Adipocyte (in vitro differentiated cells): ENCODE results near the gene GJC2.

ENCODE experiments used
- DNase-seq: peaks from one replicate; pipeline ENCODE4 v3.0.0-alpha.2; 2015; ENCODE audit warnings: low read depth
- H3K27me3 ChIP-seq: replicated peaks from 2 replicates; pipeline ENCODE4 v1.7.0; 2013; ENCODE audit warnings: mild to moderate bottlenecking, low read length, moderate library complexity; ENCODE audit not compliant: control insufficient read depth, insufficient read depth
- H3K36me3 ChIP-seq: 2 replicates; pipeline ENCODE4 v1.7.0; 2013; ENCODE audit warnings: low read length, mild to moderate bottlenecking, moderate library complexity; ENCODE audit not compliant: control insufficient read depth, insufficient read depth, severe bottlenecking
- H3K4me1 ChIP-seq: 2 replicates; pipeline ENCODE4 v1.7.0; 2013; ENCODE audit warnings: mild to moderate bottlenecking, low read length, moderate library complexity; ENCODE audit not compliant: control insufficient read depth, insufficient read depth
- H3K4me3 ChIP-seq: 2 replicates; pipeline ENCODE4 v1.7.0; 2013; ENCODE audit warnings: mild to moderate bottlenecking, low read length, moderate library complexity
- H3K9ac ChIP-seq: 2 replicates; pipeline ENCODE4 v1.7.0; 2013; ENCODE audit warnings: mild to moderate bottlenecking, low read length, moderate library complexity
- H3K9me3 ChIP-seq: 2 replicates; pipeline ENCODE4 v1.7.0; 2013; ENCODE audit warnings: mild to moderate bottlenecking, low read length, moderate library complexity; ENCODE audit not compliant: control insufficient read depth

The GJC2 gene

DNA sequence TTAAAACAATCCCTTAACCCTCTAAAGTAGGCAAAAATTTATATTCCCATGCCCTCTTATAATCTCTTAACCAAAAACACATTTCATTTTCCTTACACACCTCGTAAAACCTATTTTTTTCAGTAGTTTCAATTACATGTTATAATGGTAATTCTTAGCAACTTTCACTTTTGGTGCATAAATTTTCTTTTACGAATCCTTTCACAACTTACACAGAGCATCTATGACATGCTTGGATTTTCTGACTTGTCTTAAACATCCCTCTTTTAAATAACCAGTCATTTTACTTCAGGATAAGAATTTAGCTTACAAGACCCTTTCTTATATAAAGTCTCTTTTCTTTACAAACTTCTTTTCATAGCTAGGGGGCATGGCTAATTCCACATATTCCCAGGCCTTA, 31.7 kb upstream of the GJC2 start:
- Histone ChIP-seq H3K27me3 (no peaks in the 10 kb centered on the region), H3K9me3 (peaks cover 3% of the 10 kb centered on the region), H3K4me1 (peaks cover 27% of the 10 kb centered on the region), H3K4me3 (no peak overlapping the region), H3K9ac (no peak overlapping the region), H3K36me3 (no peaks in the 10 kb centered on the region)
- no peak for DNase-seq

DNA sequence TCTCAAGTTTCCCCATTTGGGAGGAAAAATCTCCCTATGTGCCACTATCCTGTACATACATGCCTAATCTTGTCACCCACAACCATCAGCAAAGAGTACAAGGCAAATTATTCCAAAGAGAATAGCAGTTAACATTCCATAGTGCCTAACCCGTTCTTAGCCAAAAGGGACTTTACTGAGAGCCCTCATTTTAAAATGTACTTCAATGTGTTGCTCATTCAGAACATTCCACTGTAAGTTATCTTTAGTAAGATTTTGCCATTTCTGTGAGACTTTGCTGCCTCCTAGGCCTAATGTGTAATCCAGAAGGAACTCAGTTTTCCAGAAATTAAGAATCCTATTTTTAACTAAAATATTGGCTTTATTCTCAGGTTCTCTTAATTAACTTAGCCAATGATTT, 29.4 kb upstream of the GJC2 start:
- peak overlapping the region; percentile 77 for H3K9ac ChIP-seq
- H3K36me3 ChIP-seq: no peaks in the 10 kb centered on the region
- H3K9me3 ChIP-seq: peaks cover 3% of the 10 kb centered on the region
- DNase-seq: peak; percentile 45
- H3K4me1 ChIP-seq: peaks cover 30% of the 10 kb centered on the region
- no peaks in the 10 kb centered on the region for H3K27me3 ChIP-seq
- H3K4me3 ChIP-seq: peak overlapping the region; percentile 31

DNA sequence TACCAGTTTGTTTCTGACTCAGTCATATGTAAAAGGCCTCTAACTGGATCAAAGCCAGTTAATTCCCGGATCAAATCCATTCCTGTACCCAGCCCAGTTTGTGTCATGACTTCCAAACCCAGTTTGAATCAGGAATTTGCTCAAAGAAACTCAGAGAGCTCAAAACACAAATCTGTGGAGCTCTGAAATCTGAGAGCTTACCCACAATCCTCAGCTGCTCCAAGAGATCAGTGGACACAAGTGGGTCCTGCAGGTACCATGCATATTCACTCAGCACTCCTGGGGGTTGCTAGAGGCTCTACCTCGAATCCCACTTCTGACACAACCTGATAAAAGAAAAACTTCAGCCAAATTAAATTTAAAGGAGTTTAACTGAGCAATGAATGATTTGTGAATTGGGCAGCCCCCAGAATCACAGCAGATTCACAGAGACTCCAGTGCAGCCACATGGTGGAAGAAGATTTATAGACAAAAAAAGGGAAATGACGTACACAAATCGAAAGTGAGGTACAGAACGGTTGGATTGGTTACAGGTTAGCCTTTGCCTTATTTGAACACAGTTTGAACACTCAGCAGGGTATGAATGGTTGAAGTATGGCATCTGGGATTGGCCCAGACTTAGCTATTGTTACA, 28.8 kb upstream of the GJC2 start:
- H3K36me3 ChIP-seq: no peaks in the 10 kb centered on the region
- no peaks in the 10 kb centered on the region for H3K27me3 ChIP-seq
- H3K4me1 ChIP-seq: peaks cover 36% of the 10 kb centered on the region
- H3K9me3 ChIP-seq: peaks cover 3% of the 10 kb centered on the region
- peak; percentile 34 for DNase-seq
- peak overlapping the region; percentile 77 for H3K9ac ChIP-seq
- no peak overlapping the region for H3K4me3 ChIP-seq

DNA sequence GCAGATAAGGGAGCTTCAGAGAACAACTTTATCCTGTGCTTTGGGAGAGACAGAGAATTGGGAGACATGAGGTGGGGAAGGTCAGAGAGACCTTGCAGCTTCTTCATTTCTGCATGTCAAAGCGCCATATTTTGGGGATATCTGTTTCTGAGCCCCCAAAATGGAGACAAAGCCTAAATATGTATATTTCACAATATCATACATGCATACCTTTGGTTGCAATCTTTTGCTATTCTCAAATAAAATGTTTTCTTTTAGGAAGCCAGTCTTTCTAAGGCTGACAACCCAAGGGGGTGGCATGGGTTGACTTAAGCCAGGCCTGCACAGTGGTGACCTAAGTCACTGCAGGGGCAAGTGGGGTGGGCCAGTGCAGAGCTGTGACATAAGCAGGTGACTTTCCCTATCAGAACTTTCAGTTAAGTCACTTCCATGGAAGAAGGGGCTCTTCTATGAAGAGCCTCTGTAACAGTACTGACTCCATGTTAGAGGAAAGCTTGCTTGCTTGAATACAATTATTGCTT, 26.7 kb upstream of the GJC2 start:
- H3K9me3 ChIP-seq: peaks cover 2% of the 10 kb centered on the region
- H3K4me1 ChIP-seq: peaks cover 49% of the 10 kb centered on the region
- no peak for DNase-seq
- no peaks in the 10 kb centered on the region for H3K36me3 ChIP-seq
- H3K4me3 ChIP-seq: no peak overlapping the region
- H3K27me3 ChIP-seq: no peaks in the 10 kb centered on the region
- no peak overlapping the region for H3K9ac ChIP-seq

DNA sequence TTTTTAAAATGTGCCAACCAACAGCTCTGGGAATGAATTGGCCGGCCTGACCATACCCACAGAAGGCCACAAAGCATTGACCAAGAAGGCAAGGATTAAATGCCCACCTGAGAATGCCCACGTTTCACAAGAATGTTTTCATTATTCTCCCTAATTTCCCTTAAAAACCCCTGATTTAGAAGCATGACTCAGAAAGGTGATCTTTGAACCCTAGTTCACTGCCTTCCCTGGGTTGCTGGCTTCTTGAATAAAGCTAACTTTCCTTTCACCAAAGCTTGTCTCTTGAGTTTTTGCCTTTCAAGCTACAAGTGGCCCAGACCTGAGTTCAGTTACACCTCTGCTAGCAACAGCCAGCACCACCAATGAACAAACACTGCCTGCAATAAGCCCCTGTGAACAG, 26.2 kb upstream of the GJC2 start:
- no peaks in the 10 kb centered on the region for H3K9me3 ChIP-seq
- no peak overlapping the region for H3K4me3 ChIP-seq
- H3K27me3 ChIP-seq: no peaks in the 10 kb centered on the region
- no peaks in the 10 kb centered on the region for H3K36me3 ChIP-seq
- no peak for DNase-seq
- no peak overlapping the region for H3K9ac ChIP-seq
- H3K4me1 ChIP-seq: peaks cover 49% of the 10 kb centered on the region

DNA sequence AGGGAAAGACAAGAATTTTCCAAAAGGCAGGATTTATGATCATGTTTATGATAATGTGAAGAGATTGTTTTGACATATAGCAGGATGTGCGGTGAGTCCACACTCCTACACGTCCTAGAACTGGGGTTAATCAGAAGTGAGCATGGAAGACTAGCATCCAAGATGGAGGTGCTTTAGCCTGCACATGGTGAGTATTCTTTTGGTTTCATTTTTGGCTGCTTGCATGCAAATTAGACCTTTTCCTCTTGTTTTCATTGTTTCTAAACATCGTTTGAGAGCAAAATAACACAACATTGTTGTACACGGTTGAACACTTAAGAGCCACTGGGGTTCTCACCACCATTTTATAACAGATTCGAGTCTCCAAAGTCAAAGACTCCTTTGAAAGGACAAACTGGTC, 24.5 kb upstream of the GJC2 start:
- H3K4me3 ChIP-seq: no peak overlapping the region
- no peak for DNase-seq
- H3K36me3 ChIP-seq: no peaks in the 10 kb centered on the region
- no peaks in the 10 kb centered on the region for H3K9me3 ChIP-seq
- peaks cover 35% of the 10 kb centered on the region for H3K4me1 ChIP-seq
- H3K27me3 ChIP-seq: no peaks in the 10 kb centered on the region
- no peak overlapping the region for H3K9ac ChIP-seq

DNA sequence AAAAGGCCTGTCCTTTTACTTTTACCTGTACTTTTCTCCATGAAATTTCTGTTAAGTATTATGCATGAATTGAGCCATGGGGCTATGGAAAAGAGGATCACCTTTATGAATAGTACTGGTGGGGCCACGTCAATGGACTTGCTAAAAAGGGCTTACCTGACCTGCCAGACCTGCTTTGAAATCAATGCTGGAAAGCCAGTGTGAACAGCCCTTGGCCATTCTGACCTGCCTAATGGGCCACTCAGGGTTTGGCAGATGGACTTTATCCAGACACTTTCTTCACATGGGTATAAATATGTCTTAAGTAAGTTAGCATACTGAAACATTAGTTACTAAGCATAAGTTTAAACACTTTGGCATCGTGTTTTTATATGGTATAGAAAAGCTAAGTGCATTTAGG, 18.0 kb upstream of the GJC2 start:
- Histone ChIP-seq H3K4me3 (no peak overlapping the region), H3K27me3 (peaks cover 15% of the 10 kb centered on the region), H3K36me3 (no peaks in the 10 kb centered on the region), H3K9ac (no peak overlapping the region), H3K9me3 (no peaks in the 10 kb centered on the region), H3K4me1 (peaks cover 5% of the 10 kb centered on the region)
- no peak for DNase-seq

DNA sequence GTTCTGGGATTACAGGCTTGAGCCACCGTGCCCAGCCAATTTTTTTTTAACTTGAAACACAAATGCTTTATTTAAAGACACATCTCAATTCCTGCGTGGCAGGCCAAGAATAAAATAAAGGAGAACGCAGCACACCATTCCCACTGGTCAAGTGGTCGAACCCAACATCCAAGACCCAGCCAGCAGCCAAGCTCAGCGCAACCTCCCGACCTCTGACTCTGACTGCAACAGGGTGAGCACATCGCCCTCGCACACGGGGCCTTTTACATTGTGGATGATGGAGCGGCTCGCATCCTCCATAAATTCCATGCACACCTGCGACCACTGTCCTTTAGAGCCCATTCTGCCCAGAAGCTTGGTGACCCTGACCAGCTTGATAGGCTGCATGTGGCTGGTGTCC, 15.1 kb upstream of the GJC2 start:
- Histone ChIP-seq H3K4me3 (no peak overlapping the region), H3K9me3 (no peaks in the 10 kb centered on the region), H3K4me1 (no peaks in the 10 kb centered on the region), H3K9ac (no peak overlapping the region), H3K36me3 (no peaks in the 10 kb centered on the region), H3K27me3 (peaks cover 20% of the 10 kb centered on the region)
- DNase-seq: no peak

DNA sequence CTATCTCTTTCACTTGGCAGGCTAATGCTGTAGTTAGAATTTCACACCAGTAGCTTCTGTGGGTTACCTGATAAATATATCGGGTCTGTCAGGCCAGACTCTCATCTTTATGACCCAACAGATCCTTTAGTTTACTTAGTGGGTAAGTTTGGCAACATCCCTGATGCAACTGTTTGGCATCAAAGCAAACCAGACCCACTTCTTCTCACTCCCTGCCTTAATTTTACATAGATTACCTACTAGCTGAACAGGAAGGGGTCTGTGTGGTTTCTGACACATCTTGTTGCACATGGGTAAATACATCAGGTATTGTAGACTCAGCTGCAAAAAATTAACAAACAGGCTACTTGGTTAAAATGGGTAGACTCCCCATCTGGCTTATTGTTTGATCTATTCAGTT, 12.8 kb upstream of the GJC2 start:
- H3K9ac ChIP-seq: no peak overlapping the region
- no peak for DNase-seq
- peaks cover 11% of the 10 kb centered on the region for H3K4me1 ChIP-seq
- H3K4me3 ChIP-seq: no peak overlapping the region
- H3K9me3 ChIP-seq: no peaks in the 10 kb centered on the region
- peaks cover 20% of the 10 kb centered on the region for H3K27me3 ChIP-seq
- no peaks in the 10 kb centered on the region for H3K36me3 ChIP-seq

DNA sequence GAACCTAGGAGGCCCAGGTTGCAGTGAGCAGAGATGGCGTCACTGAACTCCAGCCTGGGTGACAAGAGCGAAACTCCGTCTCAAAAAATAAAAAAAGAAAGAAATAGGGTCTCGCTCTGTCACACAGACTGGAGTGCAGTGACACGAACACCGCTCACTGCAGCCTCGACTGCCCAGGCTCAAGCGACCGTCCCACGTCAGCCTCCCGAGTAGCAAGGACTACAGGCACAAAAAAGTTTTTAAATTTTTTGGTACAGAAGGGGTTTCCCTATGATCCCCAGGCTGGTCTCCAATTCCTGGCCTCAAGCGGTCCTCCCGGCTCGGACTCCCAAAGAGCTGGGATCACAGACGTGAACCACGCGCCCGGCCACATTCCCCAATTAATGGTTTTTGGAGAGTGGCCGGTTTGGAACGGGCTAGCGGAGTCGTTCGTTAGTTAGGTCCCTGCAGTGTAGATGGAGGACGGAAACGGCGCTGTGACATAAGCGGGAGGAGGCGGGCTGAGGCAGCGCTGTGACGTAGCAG, 10.3 kb upstream of the GJC2 start:
- no peak for DNase-seq
- peaks cover 31% of the 10 kb centered on the region for H3K4me1 ChIP-seq
- H3K9ac ChIP-seq: peak overlapping the region; percentile 98
- no peaks in the 10 kb centered on the region for H3K36me3 ChIP-seq
- peaks cover 15% of the 10 kb centered on the region for H3K27me3 ChIP-seq
- H3K9me3 ChIP-seq: no peaks in the 10 kb centered on the region
- H3K4me3 ChIP-seq: peak overlapping the region; percentile 97

DNA sequence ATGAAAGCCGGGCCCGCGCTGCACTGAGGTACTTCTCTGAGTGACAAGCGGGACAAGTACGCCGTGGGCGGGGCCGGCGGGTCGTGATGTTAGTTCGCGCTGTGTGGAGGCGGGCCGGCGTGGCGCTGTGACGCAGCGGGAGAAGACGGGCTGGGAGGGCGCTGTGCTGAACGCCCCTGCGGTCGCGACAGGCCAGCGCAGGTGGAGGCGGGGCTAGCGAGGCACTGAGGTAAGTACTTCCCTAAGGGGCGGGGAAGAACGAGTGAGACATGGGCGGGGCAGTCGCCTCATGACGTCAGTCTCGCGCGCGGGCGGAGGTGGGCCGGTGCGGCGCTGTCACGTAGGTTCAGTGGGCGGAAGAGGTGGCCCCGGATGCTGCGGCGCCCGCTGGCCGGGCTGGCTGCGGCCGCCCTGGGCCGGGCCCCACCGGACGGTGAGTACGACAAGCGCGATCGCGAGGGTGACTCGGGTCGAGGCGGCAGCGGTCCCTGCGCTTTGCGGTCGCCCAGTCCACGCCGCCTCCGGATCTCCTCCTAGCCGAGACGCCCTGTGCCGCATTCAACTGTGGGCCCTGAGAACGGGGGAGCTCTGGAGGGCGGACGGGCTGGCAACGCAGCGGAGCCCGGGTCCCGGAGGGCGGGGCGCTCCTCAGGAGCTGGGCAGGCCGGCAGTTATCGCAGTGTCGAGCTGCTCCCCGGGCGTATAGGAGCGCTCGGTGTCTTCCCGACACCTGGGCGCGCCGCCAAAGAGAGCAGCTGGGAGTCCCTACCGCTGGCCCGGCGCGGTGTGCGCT, 9.6 kb upstream of the GJC2 start, which contains the start of gene GUK1:
TSS of gene GUK1 (plus strand) at position 349 of the 793 bp plus-strand sequence. CDS start at position 373, 24 bp downstream.
- H3K9ac ChIP-seq: peak within 1 kb of the TSS; percentile 98
- peak within 1 kb of the TSS; percentile 97 for H3K4me3 ChIP-seq
- no peaks in the 10 kb centered on the region for H3K9me3 ChIP-seq
- H3K27me3 ChIP-seq: peaks cover 12% of the 10 kb centered on the region
- H3K4me1 ChIP-seq: peaks cover 31% of the 10 kb centered on the region
- peak; percentile 98 for DNase-seq
- no peaks in the 10 kb centered on the region for H3K36me3 ChIP-seq
